ENCODE results near the gene RAB4B. TPM values are rescaled to one million over a fixed set of nuclear protein-coding genes. Genes with fewer than 3 reads are reported as not detected.

Gene RAB4B
- total RNA-seq, 2 experiments from 2014 or later: 37.1 to 51.3 TPM

GRCh38 chr19:40752257-40752781, 25.7 kb upstream of the RAB4B start:
- POLR2A ChIA-PET: interaction anchor here (0.7 to 4.3 kb wide), 4 partner anchors 24 to 501 kb away, joined by 3 to 31 read pairs (median 4); partner anchors contain the start of genes EGLN2 and RAB4B
- H3K36me3 ChIP-seq (ENCODE audit: insufficient read depth, low read length): peaks cover 57% of the 10 kb centered on the region
- H3K27ac ChIP-seq (ENCODE audit: low read depth, low read length, poor library complexity, severe bottlenecking): peak overlapping the region; percentile 76
- H2AFZ ChIP-seq (ENCODE audit: low read length): no peak overlapping the region
- TF ChIP-seq CTCF (conservative IDR thresholded peaks at IDR 0.05; ENCODE audit: low read length) (no peak), EZH2phosphoT487 (IDR thresholded peaks at IDR 0.05; ENCODE audit: borderline replicate concordance, low read depth, low read length) (no peak)
- H4K20me1 ChIP-seq (ENCODE audit: insufficient read depth, low read length): peaks cover 25% of the 10 kb centered on the region
- H3K9me3 ChIP-seq (ENCODE audit: low read length): no peaks in the 10 kb centered on the region
- peaks cover 61% of the 10 kb centered on the region for H3K4me1 ChIP-seq (ENCODE audit: insufficient read depth, low read length, poor library complexity, severe bottlenecking)
- H3K4me3 ChIP-seq (ENCODE audit: low read depth, low read length, poor library complexity, severe bottlenecking): peak overlapping the region; percentile 80
- peaks cover 82% of the 10 kb centered on the region for H3K79me2 ChIP-seq (ENCODE audit: insufficient read depth, low read depth, low read length)
- CTCF ChIA-PET (ENCODE audit: unreplicated experiment): interaction anchor here (0.5 to 0.6 kb wide), 2 partner anchors 11 to 1150 kb away, joined by 3 to 5 read pairs; no protein-coding TSS in a partner anchor
- intact Hi-C loops (cut with micrococcal nuclease; ENCODE audit: unreplicated experiment): loop anchor here (5.0 kb wide), 1 partner anchor 90 kb away; no protein-coding TSS in a partner anchor
- no TSS peak for BruUV-seq (replicated peaks)
- H3K4me2 ChIP-seq (ENCODE audit: low read length): peak overlapping the region; percentile 80
- H3K9me2 ChIP-seq (ENCODE audit: insufficient read depth, low read length): no peaks in the 10 kb centered on the region
- no peak for DNase-seq (ENCODE audit: low spot score)

GRCh38 chr19:40754611-40755247, 23.3 kb upstream of the RAB4B start:
- Histone ChIP-seq H2AFZ (ENCODE audit: low read length) (no peak overlapping the region), H3K4me1 (ENCODE audit: insufficient read depth, low read length, poor library complexity, severe bottlenecking) (peaks cover 40% of the 10 kb centered on the region), H4K20me1 (ENCODE audit: insufficient read depth, low read length) (peaks cover 25% of the 10 kb centered on the region), H3K9me2 (ENCODE audit: insufficient read depth, low read length) (no peaks in the 10 kb centered on the region), H3K9me3 (ENCODE audit: low read length) (no peaks in the 10 kb centered on the region), H3K36me3 (ENCODE audit: insufficient read depth, low read length) (peaks cover 79% of the 10 kb centered on the region), H3K4me3 (ENCODE audit: low read depth, low read length, poor library complexity, severe bottlenecking) (peak overlapping the region; percentile 80), H3K79me2 (ENCODE audit: insufficient read depth, low read depth, low read length) (peaks cover 84% of the 10 kb centered on the region), H3K4me2 (ENCODE audit: low read length) (peak overlapping the region; percentile 98), H3K27ac (ENCODE audit: low read depth, low read length, poor library complexity, severe bottlenecking) (peak overlapping the region; percentile 39)
- no TSS peak for BruUV-seq (replicated peaks)
- intact Hi-C loops (cut with micrococcal nuclease; ENCODE audit: unreplicated experiment): loop anchor here (5.0 kb wide), 1 partner anchor 92 kb away; no protein-coding TSS in a partner anchor
- no peak for DNase-seq (ENCODE audit: low spot score)
- ChIA-PET POLR2A (interaction anchor here (0.5 to 4.3 kb wide), 2 partner anchors 24 to 134 kb away, joined by 3 to 31 read pairs; partner anchors contain the start of gene RAB4B), CTCF (ENCODE audit: unreplicated experiment) (interaction anchor here (1.2 kb wide), 1 partner anchor 53 kb away, joined by 4 read pairs; no protein-coding TSS in a partner anchor)
- no peak for TF ChIP-seq CTCF (conservative IDR thresholded peaks at IDR 0.05; ENCODE audit: low read length)
- no peak for TF ChIP-seq EZH2phosphoT487 (IDR thresholded peaks at IDR 0.05; ENCODE audit: borderline replicate concordance, low read depth, low read length)

All from OCI-LY7 (cell line).